ENCODE data around the gene DBR1. TPM values are rescaled to one million over a fixed set of nuclear protein-coding genes. Genes with fewer than 3 reads are reported as not detected.

Gene DBR1
- 10 to 100 TPM; 16.0 to 20.8 TPM for total RNA-seq
- 1 to 10 TPM; 6.2 to 8.7 TPM for polyA plus RNA-seq
- long read RNA-seq, donor 1, transcript DBR1-201 (8 exons, 2,666 nt): major isoform, 5 of 5 reads
- long read RNA-seq, donor 1, partial matches to known transcripts: 0 of 5 reads
- long read RNA-seq, donor 1, other reads (novel, unspliced or antisense): 0 of 5 reads
- long read RNA-seq, donor 2, partial matches to known transcripts: 0 of 2 reads
- long read RNA-seq, donor 2, other reads (novel, unspliced or antisense): 0 of 2 reads
- long read RNA-seq, donor 3, partial matches to known transcripts: 0 of 2 reads
- long read RNA-seq, donor 3, other reads (novel, unspliced or antisense): 0 of 2 reads
- long read RNA-seq, donor 4, partial matches to known transcripts: 0 of 3 reads
- long read RNA-seq, donor 4, other reads (novel, unspliced or antisense): 0 of 3 reads
- long read RNA-seq, donor 5, transcript DBR1-201 (8 exons, 2,666 nt): major isoform, 9 of 9 reads
- long read RNA-seq, donor 5, partial matches to known transcripts: 0 of 9 reads
- long read RNA-seq, donor 5, other reads (novel, unspliced or antisense): 0 of 9 reads

- 0% methylated on average over 37 to 38 of the region's 38 CpGs for WGBS, 2 donors
- ATAC-seq (ENCODE audit: insufficient read depth, low FRiP score) (peak; percentile 95), DNase-seq (peak; percentile 88 to 94 (median 93))
- Histone ChIP-seq H3K9me3 (ENCODE audit: control insufficient read depth in 4 of 4, insufficient read depth in 3 of 4, low read length in 3 of 4) (no peaks in the 10 kb centered on the region), H3K27ac (ENCODE audit: low read depth in 1 of 2, low read length in 1 of 2) (peak within 1 kb of the TSS; percentile 61 to 85), H3K4me1 (ENCODE audit: control insufficient read depth in 5 of 5, insufficient read depth in 5 of 5, low read length in 5 of 5) (peaks cover 0 to 12% (median 5%) of the 10 kb centered on the region in 5 donors), H3K4me3 (peak within 1 kb of the TSS; percentile 93), H3K36me3 (ENCODE audit: control insufficient read depth in 4 of 4, insufficient read depth in 4 of 4, low read length in 4 of 4) (peaks cover 0 to 18% (median 7%) of the 10 kb centered on the region in 4 donors), H3K9ac (ENCODE audit: insufficient read depth in 1 of 2, low read length in 2 of 2) (peak within 1 kb of the TSS; percentile 87), H3K27me3 (ENCODE audit: control insufficient read depth in 3 of 3, insufficient read depth in 3 of 3, low read length in 2 of 3) (no peaks in the 10 kb centered on the region)
- no peak for TF ChIP-seq CTCF (IDR thresholded peaks at IDR 0.05; ENCODE audit: control extremely low read depth, extremely low read depth)
Measured at GRCh38 chr3:138174421-138175131, at the start of gene DBR1. TSS of gene DBR1 (minus strand) at chr3:138174921. CDS start at chr3:138174795, 126 bp downstream.

- Histone ChIP-seq H3K9ac (ENCODE audit: insufficient read depth in 1 of 2, low read length in 2 of 2) (no peak overlapping the region), H3K27me3 (ENCODE audit: control insufficient read depth in 3 of 3, insufficient read depth in 3 of 3, low read length in 2 of 3) (no peaks in the 10 kb centered on the region), H3K36me3 (ENCODE audit: control insufficient read depth in 4 of 4, insufficient read depth in 4 of 4, low read length in 4 of 4) (peaks cover 13 to 32% (median 25%) of the 10 kb centered on the region in 4 donors), H3K4me1 (ENCODE audit: control insufficient read depth in 5 of 5, insufficient read depth in 5 of 5, low read length in 5 of 5) (peaks cover 0 to 9% (median 0%) of the 10 kb centered on the region in 5 donors), H3K4me3 (no peak overlapping the region), H3K27ac (ENCODE audit: low read depth in 1 of 2, low read length in 1 of 2) (no peak overlapping the region), H3K9me3 (ENCODE audit: control insufficient read depth in 4 of 4, insufficient read depth in 3 of 4, low read length in 3 of 4) (no peaks in the 10 kb centered on the region)
- 60 to 74% methylated on average over 2 of the region's 2 CpGs for WGBS, 2 donors
- ATAC-seq (ENCODE audit: insufficient read depth, low FRiP score) (no peak), DNase-seq (no peak)
- TF ChIP-seq CTCF (IDR thresholded peaks at IDR 0.05; ENCODE audit: control extremely low read depth, extremely low read depth): no peak
Measured at GRCh38 chr3:138222942-138223287, 48.2 kb upstream of the DBR1 start.

GRCh38 chr3:138222131-138222941 is 47.6 kb upstream of the DBR1 start:
- H3K36me3 ChIP-seq (ENCODE audit: control insufficient read depth in 4 of 4, insufficient read depth in 4 of 4, low read length in 4 of 4): peaks cover 13 to 32% (median 24%) of the 10 kb centered on the region in 4 donors
- WGBS, 2 donors: 26 to 49% methylated on average over 2 of the region's 2 CpGs

More at GRCh38 chr3:138222131-138222941, 47.6 kb upstream of the DBR1 start:
- no peak for TF ChIP-seq CTCF (IDR thresholded peaks at IDR 0.05; ENCODE audit: control extremely low read depth, extremely low read depth)
- Histone ChIP-seq H3K4me1 (ENCODE audit: control insufficient read depth in 5 of 5, insufficient read depth in 5 of 5, low read length in 5 of 5) (peaks cover 0 to 12% (median 0%) of the 10 kb centered on the region in 5 donors), H3K27ac (ENCODE audit: low read depth in 1 of 2, low read length in 1 of 2) (no peak overlapping the region), H3K4me3 (no peak overlapping the region), H3K9ac (ENCODE audit: insufficient read depth in 1 of 2, low read length in 2 of 2) (no peak overlapping the region), H3K27me3 (ENCODE audit: control insufficient read depth in 3 of 3, insufficient read depth in 3 of 3, low read length in 2 of 3) (no peaks in the 10 kb centered on the region), H3K9me3 (ENCODE audit: control insufficient read depth in 4 of 4, insufficient read depth in 3 of 4, low read length in 3 of 4) (no peaks in the 10 kb centered on the region)
- ATAC-seq (ENCODE audit: insufficient read depth, low FRiP score) (no peak), DNase-seq (no peak)

All from lung (tissue), 16 donors.